Uterus (tissue), 2 donors: ENCODE data around the gene SLC22A23.

ENCODE experiments used
- POLR2A ChIP-seq, 2 donors: fragments of 450-650 bp; IDR thresholded peaks; one replicate each; pipeline ENCODE4 v1.6.1; 2016; ENCODE audit warnings: antibody characterized with exemption in 2 of 2, mild to moderate bottlenecking in 1 of 2, moderate library complexity in 1 of 2
- TF ChIP-seq, protein P1 (sequence below), 4 experiments: fragments of 200-600 bp in 2 of 4; fragments of 450-650 bp in 2 of 4; sonication (generic) in 2 of 4; IDR thresholded peaks; one replicate each; pipeline ENCODE4 v1.5.1; 2016 to 2019; ENCODE audit warnings: antibody characterized with exemption in 4 of 4, mild to moderate bottlenecking in 2 of 4, moderate library complexity in 1 of 4

DNA sequence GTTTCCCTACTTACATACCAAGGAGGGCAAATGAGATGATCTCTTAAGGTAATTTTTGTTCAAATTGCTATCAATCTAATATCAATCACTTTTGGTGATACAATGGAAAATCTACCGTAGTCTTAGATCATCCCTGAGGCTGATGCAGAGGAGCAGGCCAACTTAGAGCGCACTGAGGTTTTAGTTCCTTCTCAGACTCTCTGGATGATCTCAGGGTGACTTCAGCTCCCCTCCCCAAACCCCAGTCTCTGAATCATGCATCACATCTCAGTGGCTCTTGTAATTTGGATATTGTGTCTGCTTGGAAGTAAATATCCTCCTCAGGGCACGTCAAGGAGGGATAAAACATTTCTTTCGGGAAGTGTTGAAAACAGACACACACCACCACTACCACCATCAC lies 235.3 kb downstream of the SLC22A23 start:
- TF ChIP-seq, protein P1, sequence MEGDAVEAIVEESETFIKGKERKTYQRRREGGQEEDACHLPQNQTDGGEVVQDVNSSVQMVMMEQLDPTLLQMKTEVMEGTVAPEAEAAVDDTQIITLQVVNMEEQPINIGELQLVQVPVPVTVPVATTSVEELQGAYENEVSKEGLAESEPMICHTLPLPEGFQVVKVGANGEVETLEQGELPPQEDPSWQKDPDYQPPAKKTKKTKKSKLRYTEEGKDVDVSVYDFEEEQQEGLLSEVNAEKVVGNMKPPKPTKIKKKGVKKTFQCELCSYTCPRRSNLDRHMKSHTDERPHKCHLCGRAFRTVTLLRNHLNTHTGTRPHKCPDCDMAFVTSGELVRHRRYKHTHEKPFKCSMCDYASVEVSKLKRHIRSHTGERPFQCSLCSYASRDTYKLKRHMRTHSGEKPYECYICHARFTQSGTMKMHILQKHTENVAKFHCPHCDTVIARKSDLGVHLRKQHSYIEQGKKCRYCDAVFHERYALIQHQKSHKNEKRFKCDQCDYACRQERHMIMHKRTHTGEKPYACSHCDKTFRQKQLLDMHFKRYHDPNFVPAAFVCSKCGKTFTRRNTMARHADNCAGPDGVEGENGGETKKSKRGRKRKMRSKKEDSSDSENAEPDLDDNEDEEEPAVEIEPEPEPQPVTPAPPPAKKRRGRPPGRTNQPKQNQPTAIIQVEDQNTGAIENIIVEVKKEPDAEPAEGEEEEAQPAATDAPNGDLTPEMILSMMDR (IDR thresholded peaks at IDR 0.05): no peak
- no peak for TF ChIP-seq POLR2A (IDR thresholded peaks at IDR 0.05)
